ENCODE results near the gene PI4K2A.

PI4K2A gene

GRCh38 chr10:97607095-97607636, 33.3 kb upstream of the PI4K2A start:
- 0 out of 2 replicates have a peak, but pooled peaks cover 2% of the 10 kb centered on the region for H3K4me1 ChIP-seq (ENCODE audit: control insufficient read depth, insufficient read depth, low read length)
- no peaks in the 10 kb centered on the region for H3K36me3 ChIP-seq (ENCODE audit: control insufficient read depth, insufficient read depth, low read length)
- no peaks in the 10 kb centered on the region for H3K27me3 ChIP-seq (ENCODE audit: control insufficient read depth, insufficient read depth, low read length)
- WGBS (ENCODE audit: insufficient coverage, insufficient read length), result no CpG with 5 or more reads among the region's 5 CpGs
- no peak for DNase-seq (ENCODE audit: low read depth, low spot score)
- H3K9me3 ChIP-seq (ENCODE audit: control insufficient read depth, insufficient read depth, low read length), result no peaks in the 10 kb centered on the region
- H3K27ac ChIP-seq (ENCODE audit: low read length), result no peak overlapping the region
- no peak overlapping the region for H3K4me3 ChIP-seq (ENCODE audit: low read length)

- no peaks in the 10 kb centered on the region for H3K36me3 ChIP-seq (ENCODE audit: control insufficient read depth, insufficient read depth, low read length)
- H3K9me3 ChIP-seq (ENCODE audit: control insufficient read depth, insufficient read depth, low read length), result no peaks in the 10 kb centered on the region
- 0 out of 2 replicates have a peak, but pooled peaks cover 2% of the 10 kb centered on the region for H3K4me1 ChIP-seq (ENCODE audit: control insufficient read depth, insufficient read depth, low read length)
- H3K4me3 ChIP-seq (ENCODE audit: low read length), result no peak overlapping the region
- H3K27ac ChIP-seq (ENCODE audit: low read length), result no peak overlapping the region
- no peaks in the 10 kb centered on the region for H3K27me3 ChIP-seq (ENCODE audit: control insufficient read depth, insufficient read depth, low read length)
- DNase-seq (ENCODE audit: low read depth, low spot score), result no peak
- no CpG with 5 or more reads among the region's 13 CpGs for WGBS (ENCODE audit: insufficient coverage, insufficient read length)
Observed at GRCh38 chr10:97608991-97609561, 31.4 kb upstream of the PI4K2A start.

GRCh38 chr10:97611473-97611872, 29.0 kb upstream of the PI4K2A start:
- no peaks in the 10 kb centered on the region for H3K27me3 ChIP-seq (ENCODE audit: control insufficient read depth, insufficient read depth, low read length)
- no peaks in the 10 kb centered on the region for H3K36me3 ChIP-seq (ENCODE audit: control insufficient read depth, insufficient read depth, low read length)
- 0 out of 2 replicates have a peak, but pooled peaks cover 2% of the 10 kb centered on the region for H3K4me1 ChIP-seq (ENCODE audit: control insufficient read depth, insufficient read depth, low read length)
- H3K4me3 ChIP-seq (ENCODE audit: low read length), result no peak overlapping the region
- no peak for DNase-seq (ENCODE audit: low read depth, low spot score)
- no peaks in the 10 kb centered on the region for H3K9me3 ChIP-seq (ENCODE audit: control insufficient read depth, insufficient read depth, low read length)
- no CpG with 5 or more reads among the region's 12 CpGs for WGBS (ENCODE audit: insufficient coverage, insufficient read length)
- H3K27ac ChIP-seq (ENCODE audit: low read length), result no peak overlapping the region

- 0 out of 2 replicates have a peak, but pooled peaks cover 2% of the 10 kb centered on the region for H3K4me1 ChIP-seq (ENCODE audit: control insufficient read depth, insufficient read depth, low read length)
- H3K9me3 ChIP-seq (ENCODE audit: control insufficient read depth, insufficient read depth, low read length), result no peaks in the 10 kb centered on the region
- H3K4me3 ChIP-seq (ENCODE audit: low read length), result no peak overlapping the region
- no peak overlapping the region for H3K27ac ChIP-seq (ENCODE audit: low read length)
- DNase-seq (ENCODE audit: low read depth, low spot score), result peak; percentile 29
- no peaks in the 10 kb centered on the region for H3K27me3 ChIP-seq (ENCODE audit: control insufficient read depth, insufficient read depth, low read length)
- WGBS (ENCODE audit: insufficient coverage, insufficient read length), result no CpG with 5 or more reads among the region's 2 CpGs
- no peaks in the 10 kb centered on the region for H3K36me3 ChIP-seq (ENCODE audit: control insufficient read depth, insufficient read depth, low read length)
Observed at GRCh38 chr10:97612386-97612785, 28.1 kb upstream of the PI4K2A start.

GRCh38 chr10:97618285-97618684, 22.2 kb upstream of the PI4K2A start:
- H3K27me3 ChIP-seq (ENCODE audit: control insufficient read depth, insufficient read depth, low read length), result no peaks in the 10 kb centered on the region
- H3K4me1 ChIP-seq (ENCODE audit: control insufficient read depth, insufficient read depth, low read length), result no peaks in the 10 kb centered on the region
- no peak overlapping the region for H3K4me3 ChIP-seq (ENCODE audit: low read length)
- H3K27ac ChIP-seq (ENCODE audit: low read length), result no peak overlapping the region
- H3K9me3 ChIP-seq (ENCODE audit: control insufficient read depth, insufficient read depth, low read length), result no peaks in the 10 kb centered on the region
- no peak for DNase-seq (ENCODE audit: low read depth, low spot score)
- no peaks in the 10 kb centered on the region for H3K36me3 ChIP-seq (ENCODE audit: control insufficient read depth, insufficient read depth, low read length)
- WGBS (ENCODE audit: insufficient coverage, insufficient read length), result no CpG with 5 or more reads among the region's 4 CpGs

- WGBS (ENCODE audit: insufficient coverage, insufficient read length), result no CpG with 5 or more reads among the region's 4 CpGs
- no peak for DNase-seq (ENCODE audit: low read depth, low spot score)
- no peak overlapping the region for H3K4me3 ChIP-seq (ENCODE audit: low read length)
- H3K27me3 ChIP-seq (ENCODE audit: control insufficient read depth, insufficient read depth, low read length), result no peaks in the 10 kb centered on the region
- H3K4me1 ChIP-seq (ENCODE audit: control insufficient read depth, insufficient read depth, low read length), result no peaks in the 10 kb centered on the region
- no peaks in the 10 kb centered on the region for H3K9me3 ChIP-seq (ENCODE audit: control insufficient read depth, insufficient read depth, low read length)
- H3K27ac ChIP-seq (ENCODE audit: low read length), result no peak overlapping the region
- no peaks in the 10 kb centered on the region for H3K36me3 ChIP-seq (ENCODE audit: control insufficient read depth, insufficient read depth, low read length)
Observed at GRCh38 chr10:97618733-97619132, 21.7 kb upstream of the PI4K2A start.

- DNase-seq (ENCODE audit: low read depth, low spot score), result no peak
- H3K27ac ChIP-seq (ENCODE audit: low read length), result no peak overlapping the region
- no peaks in the 10 kb centered on the region for H3K36me3 ChIP-seq (ENCODE audit: control insufficient read depth, insufficient read depth, low read length)
- no peaks in the 10 kb centered on the region for H3K9me3 ChIP-seq (ENCODE audit: control insufficient read depth, insufficient read depth, low read length)
- H3K27me3 ChIP-seq (ENCODE audit: control insufficient read depth, insufficient read depth, low read length), result no peaks in the 10 kb centered on the region
- H3K4me1 ChIP-seq (ENCODE audit: control insufficient read depth, insufficient read depth, low read length), result no peaks in the 10 kb centered on the region
- no CpG with 5 or more reads among the region's 1 CpG for WGBS (ENCODE audit: insufficient coverage, insufficient read length)
- no peak overlapping the region for H3K4me3 ChIP-seq (ENCODE audit: low read length)
Observed at GRCh38 chr10:97623277-97623676, 17.2 kb upstream of the PI4K2A start.

GRCh38 chr10:97627731-97628130, 12.7 kb upstream of the PI4K2A start:
- no CpG with 5 or more reads among the region's 4 CpGs for WGBS (ENCODE audit: insufficient coverage, insufficient read length)
- H3K9me3 ChIP-seq (ENCODE audit: control insufficient read depth, insufficient read depth, low read length), result no peaks in the 10 kb centered on the region

GRCh38 chr10:97628228-97628627, 12.2 kb upstream of the PI4K2A start:
- Histone ChIP-seq H3K36me3 (ENCODE audit: control insufficient read depth, insufficient read depth, low read length) (no peaks in the 10 kb centered on the region), H3K9me3 (ENCODE audit: control insufficient read depth, insufficient read depth, low read length) (no peaks in the 10 kb centered on the region), H3K27ac (ENCODE audit: low read length) (no peak overlapping the region), H3K4me3 (ENCODE audit: low read length) (no peak overlapping the region), H3K4me1 (ENCODE audit: control insufficient read depth, insufficient read depth, low read length) (no peaks in the 10 kb centered on the region), H3K27me3 (ENCODE audit: control insufficient read depth, insufficient read depth, low read length) (no peaks in the 10 kb centered on the region)
- WGBS (ENCODE audit: insufficient coverage, insufficient read length), result no CpG with 5 or more reads among the region's 3 CpGs
- no peak for DNase-seq (ENCODE audit: low read depth, low spot score)

More at GRCh38 chr10:97627731-97628130, 12.7 kb upstream of the PI4K2A start:
- H3K4me3 ChIP-seq (ENCODE audit: low read length), result no peak overlapping the region
- H3K36me3 ChIP-seq (ENCODE audit: control insufficient read depth, insufficient read depth, low read length), result no peaks in the 10 kb centered on the region
- H3K4me1 ChIP-seq (ENCODE audit: control insufficient read depth, insufficient read depth, low read length), result no peaks in the 10 kb centered on the region
- no peaks in the 10 kb centered on the region for H3K27me3 ChIP-seq (ENCODE audit: control insufficient read depth, insufficient read depth, low read length)
- H3K27ac ChIP-seq (ENCODE audit: low read length), result no peak overlapping the region
- no peak for DNase-seq (ENCODE audit: low read depth, low spot score)

GRCh38 chr10:97629289-97629688, 11.2 kb upstream of the PI4K2A start:
- no peaks in the 10 kb centered on the region for H3K9me3 ChIP-seq (ENCODE audit: control insufficient read depth, insufficient read depth, low read length)
- WGBS (ENCODE audit: insufficient coverage, insufficient read length), result no CpG with 5 or more reads among the region's 5 CpGs

GRCh38 chr10:97631098-97631497, 9.4 kb upstream of the PI4K2A start:
- no peak for DNase-seq (ENCODE audit: low read depth, low spot score)
- H3K27ac ChIP-seq (ENCODE audit: low read length), result no peak overlapping the region
- no peaks in the 10 kb centered on the region for H3K9me3 ChIP-seq (ENCODE audit: control insufficient read depth, insufficient read depth, low read length)
- H3K4me3 ChIP-seq (ENCODE audit: low read length), result no peak overlapping the region
- H3K4me1 ChIP-seq (ENCODE audit: control insufficient read depth, insufficient read depth, low read length), result no peaks in the 10 kb centered on the region
- no peaks in the 10 kb centered on the region for H3K27me3 ChIP-seq (ENCODE audit: control insufficient read depth, insufficient read depth, low read length)
- no peaks in the 10 kb centered on the region for H3K36me3 ChIP-seq (ENCODE audit: control insufficient read depth, insufficient read depth, low read length)

More at GRCh38 chr10:97629289-97629688, 11.2 kb upstream of the PI4K2A start:
- Histone ChIP-seq H3K27ac (ENCODE audit: low read length) (no peak overlapping the region), H3K4me1 (ENCODE audit: control insufficient read depth, insufficient read depth, low read length) (no peaks in the 10 kb centered on the region), H3K36me3 (ENCODE audit: control insufficient read depth, insufficient read depth, low read length) (no peaks in the 10 kb centered on the region), H3K4me3 (ENCODE audit: low read length) (no peak overlapping the region), H3K27me3 (ENCODE audit: control insufficient read depth, insufficient read depth, low read length) (no peaks in the 10 kb centered on the region)
- DNase-seq (ENCODE audit: low read depth, low spot score), result no peak
